SK-N-SH treated with all-trans-retinoic acid at 6 μM for 48 hours (cell line): Measurements from ENCODE around the gene DNAI4.

Source experiments
- ATAC-seq: fragments of 200-7000 bp; cut with Tn5 transposase; 3 replicates; pipeline ENCODE4 v1.9.1; 2020; ENCODE audit warnings: mild to moderate bottlenecking, moderate library complexity
- BACH2 ChIP-seq: fragments of 250-450 bp; sonication (Bioruptor Pico); IDR thresholded peaks from 2 replicates; pipeline ENCODE4 v1.9.0; 2021; ENCODE audit warnings: mild to moderate bottlenecking, borderline replicate concordance
- CSDC2 ChIP-seq: fragments of 250-450 bp; sonication (Bioruptor Pico); IDR thresholded peaks from 2 replicates; pipeline ENCODE4 v1.5.0; 2020; ENCODE audit warnings: mild to moderate bottlenecking, moderate library complexity
- ESRRG ChIP-seq: fragments of 250-450 bp; sonication (Bioruptor Pico); IDR thresholded peaks from 2 replicates; pipeline ENCODE4 v1.6.1; 2021; ENCODE audit warnings: mild to moderate bottlenecking
- GLIS3 ChIP-seq: fragments of 250-450 bp; sonication (Bioruptor Pico); IDR thresholded peaks from 2 replicates; pipeline ENCODE4 v1.5.0; 2020; ENCODE audit warnings: mild to moderate bottlenecking, moderate library complexity
- ISL1 ChIP-seq: fragments of 250-450 bp; sonication (Bioruptor Pico); IDR thresholded peaks from 2 replicates; pipeline ENCODE4 v2.1.2; 2022; ENCODE audit warnings: mild to moderate bottlenecking, moderate library complexity
- OSR1 ChIP-seq: fragments of 250-450 bp; sonication (Bioruptor Pico); IDR thresholded peaks from 2 replicates; pipeline ENCODE4 v1.8.0; 2022; ENCODE audit warnings: moderate library complexity, mild to moderate bottlenecking, inconsistent platforms
- PPARA ChIP-seq: fragments of 250-450 bp; sonication (Bioruptor Pico); IDR thresholded peaks from 2 replicates; pipeline ENCODE4 v1.5.0; 2020; ENCODE audit warnings: mild to moderate bottlenecking, borderline replicate concordance
- RARB ChIP-seq: fragments of 250-450 bp; sonication (Bioruptor Pico); IDR thresholded peaks from 2 replicates; pipeline ENCODE4 v1.8.0; 2021; ENCODE audit warnings: mild to moderate bottlenecking, moderate library complexity
- SNAI2 ChIP-seq: fragments of 250-450 bp; sonication (Bioruptor Pico); IDR thresholded peaks from 2 replicates; pipeline ENCODE4 v1.5.0; 2020; ENCODE audit warnings: mild to moderate bottlenecking, moderate library complexity
- TCF4 ChIP-seq: fragments of 250-450 bp; sonication (Bioruptor Pico); IDR thresholded peaks from 2 replicates; pipeline ENCODE4 v1.8.0; 2021; ENCODE audit warnings: mild to moderate bottlenecking, moderate library complexity, borderline replicate concordance
- ZC3H10 ChIP-seq: fragments of 250-450 bp; sonication (Bioruptor Pico); IDR thresholded peaks from 2 replicates; pipeline ENCODE4 v1.5.1; 2021; ENCODE audit warnings: mild to moderate bottlenecking, moderate library complexity
- ZFP3 ChIP-seq: fragments of 250-450 bp; sonication (Bioruptor Pico); IDR thresholded peaks from 2 replicates; pipeline ENCODE4 v1.5.0; 2020; ENCODE audit warnings: mild to moderate bottlenecking, moderate library complexity
- ZFP30 ChIP-seq: fragments of 450-650 bp; formaldehyde crosslinking; IDR thresholded peaks from 2 replicates; pipeline ENCODE4 v1.5.0; 2022; ENCODE audit warnings: mild to moderate bottlenecking, moderate library complexity
- ZNF70 ChIP-seq: fragments of 450-650 bp; formaldehyde crosslinking; IDR thresholded peaks from 2 replicates; pipeline ENCODE4 v1.5.0; 2020; ENCODE audit warnings: mild to moderate bottlenecking, moderate library complexity
- ZNF8 ChIP-seq: fragments of 450-650 bp; formaldehyde crosslinking; IDR thresholded peaks from 2 replicates; pipeline ENCODE4 v1.5.0; 2020; ENCODE audit warnings: mild to moderate bottlenecking, moderate library complexity
- TF ChIP-seq, protein P1 (sequence below): fragments of 250-450 bp; sonication (Bioruptor Pico); IDR thresholded peaks from 2 replicates; pipeline ENCODE4 v1.8.0; 2020; ENCODE audit warnings: mild to moderate bottlenecking, moderate library complexity, borderline replicate concordance
- TF ChIP-seq, protein P2 (sequence below): fragments of 250-450 bp; sonication (Bioruptor Pico); IDR thresholded peaks from 2 replicates; pipeline ENCODE4 v1.5.1; 2021; ENCODE audit warnings: mild to moderate bottlenecking, moderate library complexity
- TF ChIP-seq, protein P3 (sequence below): fragments of 250-450 bp; sonication (Bioruptor Pico); IDR thresholded peaks from 2 replicates; pipeline ENCODE4 v1.5.0; 2020; ENCODE audit warnings: mild to moderate bottlenecking, moderate library complexity

Gene DNAI4

DNA sequence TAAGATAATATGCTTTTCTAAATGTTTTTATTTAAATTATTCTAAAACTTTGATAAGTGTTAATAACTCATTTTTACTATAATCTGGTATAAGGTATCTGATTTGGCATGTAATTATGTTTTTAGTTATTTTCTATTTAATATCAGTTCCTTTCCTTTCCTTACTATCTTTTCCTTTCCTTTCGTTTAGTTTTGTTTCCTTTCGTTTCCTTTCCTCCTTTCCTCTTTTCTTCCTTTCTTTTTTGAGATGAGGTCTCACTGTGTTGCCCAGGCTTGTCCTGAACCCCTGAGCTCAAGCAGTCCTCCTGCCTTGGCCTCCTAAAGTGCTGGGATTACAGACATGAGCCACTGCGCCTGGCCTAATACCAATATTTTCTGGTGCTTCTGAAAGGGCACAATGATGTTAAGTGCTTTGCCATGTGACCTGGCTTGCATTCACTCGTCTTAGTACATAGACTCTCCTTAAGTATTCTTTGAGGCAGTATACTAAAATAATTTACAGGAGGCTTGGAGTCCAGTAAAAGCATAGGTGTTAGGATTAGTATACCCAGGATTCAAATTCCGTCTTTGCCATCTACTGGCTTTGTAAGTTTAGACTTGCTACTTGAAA lies 18.8 kb upstream of the DNAI4 start:
- TF ChIP-seq ISL1 (CRISPR knock-in tag) (no peak), ZNF8 (CRISPR knock-in tag) (no peak), TCF4 (CRISPR knock-in tag) (no peak), ESRRG (CRISPR knock-in tag) (no peak), CSDC2 (CRISPR knock-in tag) (no peak), ZC3H10 (no peak)
- no peak for ATAC-seq

DNA sequence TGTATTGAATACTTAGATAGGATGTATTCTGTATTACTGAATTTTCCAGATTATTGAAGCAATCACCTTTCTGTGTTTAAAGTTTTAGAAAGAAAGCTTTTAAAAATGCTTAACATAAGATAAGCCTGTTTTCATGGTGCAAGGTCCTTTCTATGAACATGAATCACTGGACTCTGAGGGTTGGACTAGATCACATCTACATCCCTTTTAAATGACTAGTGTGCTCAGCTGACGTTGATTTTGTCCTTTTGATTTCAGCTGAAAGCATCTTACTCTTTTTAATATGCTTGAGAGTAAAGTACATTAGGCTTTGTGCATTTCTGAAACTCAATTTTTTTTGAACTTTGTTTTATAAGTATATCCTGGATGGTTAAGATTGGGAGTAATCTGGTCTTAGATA lies 16.3 kb upstream of the DNAI4 start:
- TF ChIP-seq ISL1 (CRISPR knock-in tag) (no peak), ZNF70 (CRISPR knock-in tag) (no peak), SNAI2 (CRISPR knock-in tag) (no peak), ESRRG (CRISPR knock-in tag) (no peak), GLIS3 (CRISPR knock-in tag) (no peak), BACH2 (no peak), TCF4 (CRISPR knock-in tag) (no peak), OSR1 (CRISPR knock-in tag) (no peak), ZFP3 (CRISPR knock-in tag) (no peak), RARB (CRISPR knock-in tag) (no peak), PPARA (CRISPR knock-in tag) (no peak), CSDC2 (CRISPR knock-in tag) (no peak), ZFP30 (no peak), ZC3H10 (no peak)
- TF ChIP-seq, protein P1, sequence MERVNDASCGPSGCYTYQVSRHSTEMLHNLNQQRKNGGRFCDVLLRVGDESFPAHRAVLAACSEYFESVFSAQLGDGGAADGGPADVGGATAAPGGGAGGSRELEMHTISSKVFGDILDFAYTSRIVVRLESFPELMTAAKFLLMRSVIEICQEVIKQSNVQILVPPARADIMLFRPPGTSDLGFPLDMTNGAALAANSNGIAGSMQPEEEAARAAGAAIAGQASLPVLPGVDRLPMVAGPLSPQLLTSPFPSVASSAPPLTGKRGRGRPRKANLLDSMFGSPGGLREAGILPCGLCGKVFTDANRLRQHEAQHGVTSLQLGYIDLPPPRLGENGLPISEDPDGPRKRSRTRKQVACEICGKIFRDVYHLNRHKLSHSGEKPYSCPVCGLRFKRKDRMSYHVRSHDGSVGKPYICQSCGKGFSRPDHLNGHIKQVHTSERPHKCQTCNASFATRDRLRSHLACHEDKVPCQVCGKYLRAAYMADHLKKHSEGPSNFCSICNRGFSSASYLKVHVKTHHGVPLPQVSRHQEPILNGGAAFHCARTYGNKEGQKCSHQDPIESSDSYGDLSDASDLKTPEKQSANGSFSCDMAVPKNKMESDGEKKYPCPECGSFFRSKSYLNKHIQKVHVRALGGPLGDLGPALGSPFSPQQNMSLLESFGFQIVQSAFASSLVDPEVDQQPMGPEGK (CRISPR knock-in tag): no peak
- TF ChIP-seq, protein P2, sequence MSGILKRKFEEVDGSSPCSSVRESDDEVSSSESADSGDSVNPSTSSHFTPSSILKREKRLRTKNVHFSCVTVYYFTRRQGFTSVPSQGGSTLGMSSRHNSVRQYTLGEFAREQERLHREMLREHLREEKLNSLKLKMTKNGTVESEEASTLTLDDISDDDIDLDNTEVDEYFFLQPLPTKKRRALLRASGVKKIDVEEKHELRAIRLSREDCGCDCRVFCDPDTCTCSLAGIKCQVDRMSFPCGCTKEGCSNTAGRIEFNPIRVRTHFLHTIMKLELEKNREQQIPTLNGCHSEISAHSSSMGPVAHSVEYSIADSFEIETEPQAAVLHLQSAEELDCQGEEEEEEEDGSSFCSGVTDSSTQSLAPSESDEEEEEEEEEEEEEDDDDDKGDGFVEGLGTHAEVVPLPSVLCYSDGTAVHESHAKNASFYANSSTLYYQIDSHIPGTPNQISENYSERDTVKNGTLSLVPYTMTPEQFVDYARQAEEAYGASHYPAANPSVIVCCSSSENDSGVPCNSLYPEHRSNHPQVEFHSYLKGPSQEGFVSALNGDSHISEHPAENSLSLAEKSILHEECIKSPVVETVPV (CRISPR knock-in tag): no peak
- no peak for ATAC-seq

DNA sequence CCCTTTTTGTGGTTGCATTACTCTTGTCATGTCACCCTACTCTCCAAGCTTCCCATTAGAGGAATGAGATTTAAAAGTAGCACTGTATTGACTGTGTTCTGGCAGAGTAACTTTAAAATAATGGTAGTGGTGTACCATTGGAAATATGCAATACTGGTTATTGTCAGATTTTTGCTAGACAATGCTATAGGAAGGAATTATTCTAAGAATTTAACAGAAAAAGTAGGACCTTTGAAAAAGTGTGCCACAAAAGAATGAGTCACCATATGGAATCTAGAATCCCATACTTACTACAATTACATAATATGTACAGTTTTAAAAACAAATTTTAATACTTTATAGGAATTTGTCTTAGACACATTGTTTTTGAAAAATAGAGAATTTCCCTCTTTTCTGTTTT lies 14.0 kb upstream of the DNAI4 start:
- peak; percentile 64 for ATAC-seq

DNA sequence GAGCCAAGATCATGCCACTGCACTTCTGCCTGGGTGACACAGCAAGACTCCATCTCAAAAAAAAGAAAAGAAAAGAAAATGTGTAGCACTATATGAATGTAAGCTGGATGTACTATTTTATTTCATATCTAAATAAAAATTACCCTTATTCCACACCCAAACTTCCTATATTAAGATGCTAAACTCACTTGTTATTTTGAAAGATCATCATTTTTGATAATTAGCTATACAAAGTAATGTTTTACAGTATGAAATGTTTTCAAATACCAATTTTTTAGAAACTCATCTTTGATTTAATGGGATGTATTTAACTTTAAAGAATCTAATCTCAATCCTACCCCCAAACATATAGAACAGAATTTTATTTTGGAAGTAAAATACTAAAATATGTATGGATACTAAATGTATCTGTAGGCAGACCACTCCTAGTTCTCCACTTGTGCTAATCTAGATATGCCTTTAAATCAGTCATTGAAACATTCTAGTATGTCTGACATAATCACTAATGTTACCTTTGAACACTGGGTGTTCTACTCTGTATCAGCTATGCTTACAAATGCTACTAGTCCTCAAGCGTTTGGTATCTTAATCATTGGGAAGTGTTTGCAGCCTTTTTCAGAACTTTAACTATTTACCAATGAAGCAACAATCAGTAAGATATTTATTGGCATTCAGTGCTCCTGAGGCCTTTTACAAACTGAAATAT lies 13.0 kb upstream of the DNAI4 start:
- no peak for TF ChIP-seq ZNF70 (CRISPR knock-in tag)
- no peak for TF ChIP-seq OSR1 (CRISPR knock-in tag)
- TF ChIP-seq ZC3H10: no peak
- TF ChIP-seq, protein P1 (CRISPR knock-in tag): no peak
- TF ChIP-seq, protein P3, sequence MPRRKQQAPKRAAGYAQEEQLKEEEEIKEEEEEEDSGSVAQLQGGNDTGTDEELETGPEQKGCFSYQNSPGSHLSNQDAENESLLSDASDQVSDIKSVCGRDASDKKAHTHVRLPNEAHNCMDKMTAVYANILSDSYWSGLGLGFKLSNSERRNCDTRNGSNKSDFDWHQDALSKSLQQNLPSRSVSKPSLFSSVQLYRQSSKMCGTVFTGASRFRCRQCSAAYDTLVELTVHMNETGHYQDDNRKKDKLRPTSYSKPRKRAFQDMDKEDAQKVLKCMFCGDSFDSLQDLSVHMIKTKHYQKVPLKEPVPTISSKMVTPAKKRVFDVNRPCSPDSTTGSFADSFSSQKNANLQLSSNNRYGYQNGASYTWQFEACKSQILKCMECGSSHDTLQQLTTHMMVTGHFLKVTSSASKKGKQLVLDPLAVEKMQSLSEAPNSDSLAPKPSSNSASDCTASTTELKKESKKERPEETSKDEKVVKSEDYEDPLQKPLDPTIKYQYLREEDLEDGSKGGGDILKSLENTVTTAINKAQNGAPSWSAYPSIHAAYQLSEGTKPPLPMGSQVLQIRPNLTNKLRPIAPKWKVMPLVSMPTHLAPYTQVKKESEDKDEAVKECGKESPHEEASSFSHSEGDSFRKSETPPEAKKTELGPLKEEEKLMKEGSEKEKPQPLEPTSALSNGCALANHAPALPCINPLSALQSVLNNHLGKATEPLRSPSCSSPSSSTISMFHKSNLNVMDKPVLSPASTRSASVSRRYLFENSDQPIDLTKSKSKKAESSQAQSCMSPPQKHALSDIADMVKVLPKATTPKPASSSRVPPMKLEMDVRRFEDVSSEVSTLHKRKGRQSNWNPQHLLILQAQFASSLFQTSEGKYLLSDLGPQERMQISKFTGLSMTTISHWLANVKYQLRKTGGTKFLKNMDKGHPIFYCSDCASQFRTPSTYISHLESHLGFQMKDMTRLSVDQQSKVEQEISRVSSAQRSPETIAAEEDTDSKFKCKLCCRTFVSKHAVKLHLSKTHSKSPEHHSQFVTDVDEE: no peak
- ATAC-seq: no peak

More for the DNA sequence above, 14.0 kb upstream of the DNAI4 start:
- TF ChIP-seq OSR1 (CRISPR knock-in tag) (no peak), ZC3H10 (no peak), CSDC2 (CRISPR knock-in tag) (no peak), ZNF8 (CRISPR knock-in tag) (no peak), RARB (CRISPR knock-in tag) (no peak), ZFP30 (no peak), ZFP3 (CRISPR knock-in tag) (no peak), SNAI2 (CRISPR knock-in tag) (no peak)
